ENCODE measurements around the gene B3GALNT2.

DNA sequence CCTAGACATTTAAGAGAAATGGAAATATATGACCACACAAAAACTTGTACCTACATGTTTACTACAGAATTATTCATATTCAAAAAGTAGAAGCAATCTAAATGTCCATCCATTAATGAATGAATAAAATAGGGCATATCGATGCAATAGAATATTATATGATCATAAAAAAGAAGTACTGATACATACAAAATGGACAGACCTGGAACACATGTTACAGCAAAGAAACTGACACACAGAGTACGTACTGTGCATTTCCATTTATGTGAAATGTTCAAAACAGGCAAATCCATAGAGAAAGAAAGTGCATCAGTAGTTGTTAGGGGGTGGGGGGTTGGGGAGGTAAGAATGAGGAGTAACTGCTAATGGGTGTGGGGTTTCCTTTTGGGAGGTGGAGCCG lies 39.2 kb downstream of the B3GALNT2 start:
- TF ChIP-seq, protein P1, sequence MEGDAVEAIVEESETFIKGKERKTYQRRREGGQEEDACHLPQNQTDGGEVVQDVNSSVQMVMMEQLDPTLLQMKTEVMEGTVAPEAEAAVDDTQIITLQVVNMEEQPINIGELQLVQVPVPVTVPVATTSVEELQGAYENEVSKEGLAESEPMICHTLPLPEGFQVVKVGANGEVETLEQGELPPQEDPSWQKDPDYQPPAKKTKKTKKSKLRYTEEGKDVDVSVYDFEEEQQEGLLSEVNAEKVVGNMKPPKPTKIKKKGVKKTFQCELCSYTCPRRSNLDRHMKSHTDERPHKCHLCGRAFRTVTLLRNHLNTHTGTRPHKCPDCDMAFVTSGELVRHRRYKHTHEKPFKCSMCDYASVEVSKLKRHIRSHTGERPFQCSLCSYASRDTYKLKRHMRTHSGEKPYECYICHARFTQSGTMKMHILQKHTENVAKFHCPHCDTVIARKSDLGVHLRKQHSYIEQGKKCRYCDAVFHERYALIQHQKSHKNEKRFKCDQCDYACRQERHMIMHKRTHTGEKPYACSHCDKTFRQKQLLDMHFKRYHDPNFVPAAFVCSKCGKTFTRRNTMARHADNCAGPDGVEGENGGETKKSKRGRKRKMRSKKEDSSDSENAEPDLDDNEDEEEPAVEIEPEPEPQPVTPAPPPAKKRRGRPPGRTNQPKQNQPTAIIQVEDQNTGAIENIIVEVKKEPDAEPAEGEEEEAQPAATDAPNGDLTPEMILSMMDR (IDR thresholded peaks at IDR 0.05): no peak
- no peak for TF ChIP-seq ZFX (IDR thresholded peaks at IDR 0.05; ENCODE audit: borderline replicate concordance)
